ENCODE data around the gene TMEM52. TPM values are rescaled to one million over a fixed set of nuclear protein-coding genes. Genes with fewer than 3 reads are reported as not detected.

TMEM52 gene
- total and polyA plus RNA-seq, 9 of the 15 experiments (the other 6 are each of a cell fraction or from before 2014, with no cell fraction given) = 0.37 to 22.5 (median 6.8) TPM

DNA sequence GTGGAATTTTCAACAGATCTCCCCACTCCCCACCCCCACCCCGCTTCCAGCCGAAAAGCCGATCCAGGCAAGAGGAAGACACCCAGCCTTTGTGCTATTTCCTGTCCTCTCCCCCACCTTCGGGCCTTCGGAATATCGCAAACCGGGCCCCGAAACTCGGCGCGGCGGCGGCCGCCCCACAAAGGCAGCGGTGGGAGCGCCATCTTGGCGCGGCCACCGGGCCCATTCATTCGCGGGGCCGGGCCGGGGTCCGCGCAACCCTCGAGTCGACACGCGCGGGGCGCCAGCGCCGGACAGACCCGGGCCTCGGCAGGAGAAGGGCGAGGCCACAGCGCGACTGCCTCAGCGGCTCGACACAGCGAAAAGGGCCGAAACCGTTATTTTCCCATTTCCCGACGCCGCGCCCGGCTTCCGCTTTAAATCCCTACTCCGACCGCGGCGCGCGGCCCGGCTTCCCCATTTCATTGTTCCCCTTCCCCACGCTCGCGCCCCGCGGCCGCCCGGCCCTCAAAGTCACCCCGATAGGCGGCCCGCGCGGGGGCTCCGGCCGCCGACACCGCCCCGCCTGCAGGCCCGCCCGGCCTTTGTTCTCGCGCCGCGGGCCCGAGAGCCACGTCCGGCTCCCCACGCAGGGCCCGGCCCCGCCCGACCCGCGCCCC is 29.1 kb downstream of the TMEM52 start (continued):
- no peak for TF ChIP-seq RNF2 (IDR thresholded peaks at IDR 0.05)
- TF ChIP-seq ASH1L (IDR thresholded peaks at IDR 0.05; ENCODE audit: borderline replicate concordance, low read depth, partially characterized antibody) = no peak
- TF ChIP-seq FOXM1 (IDR thresholded peaks at IDR 0.05; ENCODE audit: low read depth) = no peak
- no peak for TF ChIP-seq FOXM1 (CRISPR knock-in tag; IDR thresholded peaks at IDR 0.05; ENCODE audit: low read depth)
- no peak for TF ChIP-seq HMG20B (CRISPR knock-in tag; IDR thresholded peaks at IDR 0.05)
- no peak; the same call in 1 of the 2 replicates for TF ChIP-seq BRD4 (IDR thresholded peaks at IDR 0.05)
- TF ChIP-seq CHD4 (IDR thresholded peaks at IDR 0.05; ENCODE audit: insufficient read depth, insufficient replicate concordance, low read depth, low read length, poor library complexity, severe bottlenecking) = no peak
- no peak for TF ChIP-seq ZNF707 (CRISPR knock-in tag; conservative IDR thresholded peaks at IDR 0.05)
- no peak for TF ChIP-seq MYNN (IDR thresholded peaks at IDR 0.05)
- TF ChIP-seq MYNN (CRISPR knock-in tag; IDR thresholded peaks at IDR 0.05) = no peak
- TF ChIP-seq ZNF184 (CRISPR knock-in tag; IDR thresholded peaks at IDR 0.05) = no peak
- no peak for TF ChIP-seq CBFA2T2 (conservative IDR thresholded peaks at IDR 0.05)
- TF ChIP-seq RREB1 (CRISPR knock-in tag; IDR thresholded peaks at IDR 0.05) = no peak
- TF ChIP-seq PTTG1 (tag; IDR thresholded peaks at IDR 0.05; ENCODE audit: low read depth) = no peak
- TF ChIP-seq ZNF408 (CRISPR knock-in tag; IDR thresholded peaks at IDR 0.05; ENCODE audit: low read depth) = no peak
- no peak for TF ChIP-seq SMAD3 (CRISPR knock-in tag; conservative IDR thresholded peaks at IDR 0.05)
- no peak for TF ChIP-seq POLR2H (tag; IDR thresholded peaks at IDR 0.05; ENCODE audit: low read depth)
- no peak for TF ChIP-seq ZNF134 (CRISPR knock-in tag; conservative IDR thresholded peaks at IDR 0.05)
- no peak for TF ChIP-seq BHLHE40 (IDR thresholded peaks at IDR 0.05; ENCODE audit: low read length)
- TF ChIP-seq CCAR2 (IDR thresholded peaks at IDR 0.05; ENCODE audit: low read depth, low read length) = no peak
- TF ChIP-seq ARNT (IDR thresholded peaks at IDR 0.05) = no peak
- TF ChIP-seq, protein P1, sequence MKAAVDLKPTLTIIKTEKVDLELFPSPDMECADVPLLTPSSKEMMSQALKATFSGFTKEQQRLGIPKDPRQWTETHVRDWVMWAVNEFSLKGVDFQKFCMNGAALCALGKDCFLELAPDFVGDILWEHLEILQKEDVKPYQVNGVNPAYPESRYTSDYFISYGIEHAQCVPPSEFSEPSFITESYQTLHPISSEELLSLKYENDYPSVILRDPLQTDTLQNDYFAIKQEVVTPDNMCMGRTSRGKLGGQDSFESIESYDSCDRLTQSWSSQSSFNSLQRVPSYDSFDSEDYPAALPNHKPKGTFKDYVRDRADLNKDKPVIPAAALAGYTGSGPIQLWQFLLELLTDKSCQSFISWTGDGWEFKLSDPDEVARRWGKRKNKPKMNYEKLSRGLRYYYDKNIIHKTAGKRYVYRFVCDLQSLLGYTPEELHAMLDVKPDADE (conservative IDR thresholded peaks at IDR 0.05; ENCODE audit: control insufficient read depth, low read depth, low read length) = no peak; the same call in 1 of the 2 replicates
- no peak for TF ChIP-seq PHTF2 (CRISPR knock-in tag; IDR thresholded peaks at IDR 0.05)
- TF ChIP-seq MAX (CRISPR knock-in tag; IDR thresholded peaks at IDR 0.05) = no peak

All from K562 (cell line).